Gastroesophageal sphincter (tissue), 3 donors: ENCODE results near the gene CELF2.

Source experiments
- POLR2A ChIP-seq, 2 donors: fragments of 450-650 bp; IDR thresholded peaks; one replicate each; pipeline ENCODE4 v1.6.1; 2017; ENCODE audit warnings: antibody characterized with exemption in 2 of 2, mild to moderate bottlenecking in 2 of 2, moderate library complexity in 1 of 2
- POLR2AphosphoS5 ChIP-seq: sonication (generic); formaldehyde crosslinking; IDR thresholded peaks from one replicate; pipeline ENCODE4 v1.6.1; 2017; ENCODE audit warnings: antibody characterized with exemption
- TF ChIP-seq, protein P1 (sequence below), 4 experiments: fragments of 200-600 bp in 2 of 4; fragments of 450-650 bp in 2 of 4; sonication (generic) in 1 of 4; IDR thresholded peaks; one replicate each; pipeline ENCODE4 v1.5.1; 2017 to 2019; ENCODE audit warnings: antibody characterized with exemption in 4 of 4, mild to moderate bottlenecking in 2 of 4, moderate library complexity in 2 of 4

DNA sequence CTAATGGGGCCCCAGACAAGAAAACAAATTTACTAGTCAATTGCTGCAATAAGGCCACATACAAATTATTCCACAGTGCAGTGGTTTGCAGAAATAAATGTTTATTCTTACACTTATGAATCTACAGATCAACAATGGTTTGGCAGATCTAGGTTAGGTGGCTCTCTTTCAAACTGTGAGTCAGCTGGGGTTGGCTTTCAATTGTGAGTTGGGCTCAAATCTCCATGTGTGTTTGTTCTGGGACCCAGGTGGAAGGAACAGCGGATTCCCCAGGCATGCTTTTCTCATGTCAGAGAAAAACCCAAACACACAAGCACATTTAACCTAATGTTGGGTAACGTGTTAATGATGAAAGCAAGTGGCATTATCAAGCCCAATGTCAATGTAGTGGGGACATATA is 25.6 kb upstream of the CELF2 start:
- TF ChIP-seq, protein P1, sequence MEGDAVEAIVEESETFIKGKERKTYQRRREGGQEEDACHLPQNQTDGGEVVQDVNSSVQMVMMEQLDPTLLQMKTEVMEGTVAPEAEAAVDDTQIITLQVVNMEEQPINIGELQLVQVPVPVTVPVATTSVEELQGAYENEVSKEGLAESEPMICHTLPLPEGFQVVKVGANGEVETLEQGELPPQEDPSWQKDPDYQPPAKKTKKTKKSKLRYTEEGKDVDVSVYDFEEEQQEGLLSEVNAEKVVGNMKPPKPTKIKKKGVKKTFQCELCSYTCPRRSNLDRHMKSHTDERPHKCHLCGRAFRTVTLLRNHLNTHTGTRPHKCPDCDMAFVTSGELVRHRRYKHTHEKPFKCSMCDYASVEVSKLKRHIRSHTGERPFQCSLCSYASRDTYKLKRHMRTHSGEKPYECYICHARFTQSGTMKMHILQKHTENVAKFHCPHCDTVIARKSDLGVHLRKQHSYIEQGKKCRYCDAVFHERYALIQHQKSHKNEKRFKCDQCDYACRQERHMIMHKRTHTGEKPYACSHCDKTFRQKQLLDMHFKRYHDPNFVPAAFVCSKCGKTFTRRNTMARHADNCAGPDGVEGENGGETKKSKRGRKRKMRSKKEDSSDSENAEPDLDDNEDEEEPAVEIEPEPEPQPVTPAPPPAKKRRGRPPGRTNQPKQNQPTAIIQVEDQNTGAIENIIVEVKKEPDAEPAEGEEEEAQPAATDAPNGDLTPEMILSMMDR (IDR thresholded peaks at IDR 0.05) = no peak
- TF ChIP-seq POLR2AphosphoS5 = no peak
- no peak for TF ChIP-seq POLR2A (IDR thresholded peaks at IDR 0.05)
